Kidney tubule cell (primary cell): ENCODE data around the gene MPC2.
"Not testable (repeated sequence)": the region's sequence is repeated elsewhere in the genome, so short reads cannot be mapped to it uniquely, and the experiment has no call there.

Source experiments
- DNase-seq: peaks from one replicate; pipeline ENCODE4 v3.0.0-alpha.2; 2018; ENCODE audit warnings: low spot score

The MPC2 gene

GRCh38 chr1:167934426-167935215, 2.3 kb downstream of the MPC2 start:
- DNase-seq = no peak

- no peak for DNase-seq
Observed at GRCh38 chr1:167933788-167934187, 3.1 kb downstream of the MPC2 start.

GRCh38 chr1:167929725-167930124, 7.1 kb downstream of the MPC2 start:
- peak; percentile 38 for DNase-seq

- not testable (repeated sequence) for DNase-seq
Observed at GRCh38 chr1:167928919-167929318, 8.0 kb downstream of the MPC2 start.

- DNase-seq = no peak
Observed at GRCh38 chr1:167928457-167928852, 8.4 kb downstream of the MPC2 start.

- DNase-seq = peak; percentile 75
Observed at GRCh38 chr1:167927046-167927754, 9.7 kb downstream of the MPC2 start.

GRCh38 chr1:167926486-167926997, 10.3 kb downstream of the MPC2 start:
- DNase-seq = peak; percentile 44

GRCh38 chr1:167924543-167925231, 12.2 kb downstream of the MPC2 start:
- no peak for DNase-seq

GRCh38 chr1:167924102-167924501, 12.8 kb downstream of the MPC2 start:
- no peak for DNase-seq

GRCh38 chr1:167923324-167924056, 13.4 kb downstream of the MPC2 start:
- no peak for DNase-seq

- peak; percentile 41 for DNase-seq
Observed at GRCh38 chr1:167922611-167923074, 14.2 kb downstream of the MPC2 start.

GRCh38 chr1:167922023-167922422, 14.8 kb downstream of the MPC2 start:
- DNase-seq = no peak

- peak; percentile 15 for DNase-seq
Observed at GRCh38 chr1:167916766-167917511, 19.9 kb downstream of the MPC2 start.

- no peak for DNase-seq
Observed at GRCh38 chr1:167915569-167915968, 21.3 kb downstream of the MPC2 start.

- DNase-seq = no peak
Observed at GRCh38 chr1:167913895-167914496, 22.9 kb downstream of the MPC2 start, which contains the start of gene ADCY10. TSS of gene ADCY10 (minus strand) at chr1:167914134. CDS start at chr1:167905140, 8,994 bp downstream.

- no peak for DNase-seq
Observed at GRCh38 chr1:167912294-167912693, 24.6 kb downstream of the MPC2 start.

- DNase-seq = peak; percentile 31
Observed at GRCh38 chr1:167911413-167911812, 25.5 kb downstream of the MPC2 start.

GRCh38 chr1:167910530-167910929, 26.3 kb downstream of the MPC2 start:
- no peak for DNase-seq

GRCh38 chr1:167909691-167910180, 27.1 kb downstream of the MPC2 start:
- DNase-seq = peak; percentile 65

GRCh38 chr1:167905671-167906070, 31.2 kb downstream of the MPC2 start:
- DNase-seq = no peak
